HepG2 (cell line): ENCODE results near the gene HMBS. TPM values are rescaled to one million over a fixed set of nuclear protein-coding genes. Genes with fewer than 3 reads are reported as not detected.

Experiments
- CREM ChIP-seq, 2 experiments: sonication (generic) in 1 of 2; formaldehyde crosslinking in 1 of 2; IDR thresholded peaks; 2 replicates each; pipeline versions ENCODE4 v1.4.0 to v1.6.1; 2016 to 2020; ENCODE audit warnings: antibody characterized with exemption in 1 of 2, mild to moderate bottlenecking in 1 of 2, missing genetic modification reagents in 1 of 2
- FOXK2 ChIP-seq: fragments of 450-650 bp; IDR thresholded peaks from 2 replicates; pipeline ENCODE4 v1.6.1; 2016
- IKZF4 ChIP-seq: sonication (generic); formaldehyde crosslinking; IDR thresholded peaks from 2 replicates; pipeline ENCODE4 v1.5.1; 2020; ENCODE audit warnings: borderline replicate concordance, mild to moderate bottlenecking, low read depth, missing genetic modification reagents; ENCODE audit errors: not compliant biosample characterization
- MED1 ChIP-seq: sonication (generic); formaldehyde crosslinking; IDR thresholded peaks from 2 replicates; pipeline ENCODE4 v1.4.0; 2020; ENCODE audit warnings: missing genetic modification reagents
- NR2F1 ChIP-seq, 2 experiments: fragments of 450-650 bp in 1 of 2; formaldehyde crosslinking in 1 of 2; IDR thresholded peaks; 2 replicates each; pipeline versions ENCODE4 v1.5.0 to v1.6.1; 2016 to 2020; ENCODE audit warnings: mild to moderate bottlenecking in 1 of 2, missing compliant biosample characterization in 1 of 2, missing genetic modification reagents in 1 of 2, moderate library complexity in 1 of 2
- RORA ChIP-seq: sonication (generic); formaldehyde crosslinking; IDR thresholded peaks from 2 replicates; pipeline ENCODE4 v1.5.0; 2020; ENCODE audit warnings: mild to moderate bottlenecking, missing genetic modification reagents, moderate library complexity
- SMARCC2 ChIP-seq: fragments of 450-650 bp; IDR thresholded peaks from 2 replicates; pipeline ENCODE4 v1.6.1; 2017; ENCODE audit warnings: antibody characterized with exemption, mild to moderate bottlenecking
- SOX6 ChIP-seq, 2 experiments: fragments of 450-650 bp in 1 of 2; sonication (generic) in 1 of 2; formaldehyde crosslinking in 1 of 2; IDR thresholded peaks; 2 replicates each; pipeline versions ENCODE4 v1.4.0 to v1.6.1; 2017 to 2020; ENCODE audit warnings: antibody characterized with exemption in 1 of 2, mild to moderate bottlenecking in 1 of 2, missing genetic modification reagents in 1 of 2
- THAP9 ChIP-seq: sonication (generic); formaldehyde crosslinking; IDR thresholded peaks from 2 replicates; pipeline ENCODE4; 2020; ENCODE audit warnings: missing genetic modification reagents, mild to moderate bottlenecking, borderline replicate concordance
- ZBTB4 ChIP-seq: sonication (generic); formaldehyde crosslinking; IDR thresholded peaks from 2 replicates; pipeline ENCODE4 v1.4.0; 2020; ENCODE audit warnings: missing genetic modification reagents, mild to moderate bottlenecking, borderline replicate concordance
- ZBTB7B ChIP-seq: sonication (generic); formaldehyde crosslinking; IDR thresholded peaks from 2 replicates; pipeline ENCODE4 v1.4.0; 2020; ENCODE audit warnings: missing genetic modification reagents
- ZNF333 ChIP-seq: sonication (generic); formaldehyde crosslinking; IDR thresholded peaks from 2 replicates; pipeline ENCODE4 v1.4.0; 2020; ENCODE audit warnings: mild to moderate bottlenecking, missing genetic modification reagents, borderline replicate concordance
- ZNF530 ChIP-seq: sonication (generic); formaldehyde crosslinking; IDR thresholded peaks from 2 replicates; pipeline ENCODE4 v1.5.0; 2020; ENCODE audit warnings: low read depth, mild to moderate bottlenecking, missing genetic modification reagents
- ZNF614 ChIP-seq: IDR thresholded peaks from 2 replicates; pipeline ENCODE4 v1.6.1; 2018; ENCODE audit warnings: missing biosample characterization, missing genetic modification reagents, inconsistent platforms, borderline replicate concordance
- ZNF652 ChIP-seq: IDR thresholded peaks from 2 replicates; pipeline ENCODE4 v1.6.1; 2016; ENCODE audit warnings: low read depth, borderline replicate concordance
- ZNF772 ChIP-seq: sonication (generic); formaldehyde crosslinking; IDR thresholded peaks from 2 replicates; pipeline ENCODE4 v1.5.0; 2020; ENCODE audit warnings: mild to moderate bottlenecking, missing genetic modification reagents
- ZNF788 ChIP-seq: sonication (generic); formaldehyde crosslinking; IDR thresholded peaks from 2 replicates; pipeline ENCODE4 v1.5.0; 2020; ENCODE audit warnings: mild to moderate bottlenecking, missing genetic modification reagents, borderline replicate concordance
- ZNF839 ChIP-seq: sonication (generic); formaldehyde crosslinking; IDR thresholded peaks from 2 replicates; pipeline ENCODE4 v1.4.0; 2020; ENCODE audit warnings: missing genetic modification reagents, mild to moderate bottlenecking, borderline replicate concordance
- polyA plus RNA-seq, 8 experiments: library from polyadenylated mRNA; depleted of rRNA in 3 of 8; stranded (reverse) in 7 of 8; unstranded in 1 of 8; fragments of >200 nt; fragmentation: Illumina TruSeq in 4 of 8; extraction: Trizol in 4 of 8; gene quantifications; 2 replicates each; pipeline versions ENCODE4 v1.2.1 to v1.2.3, GENCODE V29; 2011 to 2016; ENCODE audit warnings: low read depth in 4 of 8, missing spikeins in 1 of 8, mixed read lengths in 1 of 8; ENCODE audit not compliant: insufficient read depth in 1 of 8
- total RNA-seq, 5 experiments: library from RNA; depleted of rRNA; stranded (reverse); fragments of >200 nt; fragmentation: Illumina TruSeq; extraction: Trizol; gene quantifications; 2 replicates each; pipeline ENCODE4 v1.2.3, GENCODE V29; 2016; ENCODE audit warnings: low read depth in 1 of 5
- TF ChIP-seq, protein P1 (sequence below): sonication (generic); formaldehyde crosslinking; IDR thresholded peaks from 2 replicates; pipeline ENCODE4 v1.4.0; 2020; ENCODE audit warnings: missing genetic modification reagents
- TF ChIP-seq, protein P2 (sequence below): sonication (generic); formaldehyde crosslinking; IDR thresholded peaks from 2 replicates; pipeline ENCODE4 v1.4.0; 2020; ENCODE audit warnings: missing genetic modification reagents

HMBS gene
- total and polyA plus RNA-seq, 2 of the 13 experiments (the other 11 are each of a cell fraction or from before 2014, with no cell fraction given): 9.4 to 46.9 TPM

- no peak for TF ChIP-seq ZNF652 (CRISPR knock-in tag)
- no peak for TF ChIP-seq THAP9
- TF ChIP-seq, protein P1, sequence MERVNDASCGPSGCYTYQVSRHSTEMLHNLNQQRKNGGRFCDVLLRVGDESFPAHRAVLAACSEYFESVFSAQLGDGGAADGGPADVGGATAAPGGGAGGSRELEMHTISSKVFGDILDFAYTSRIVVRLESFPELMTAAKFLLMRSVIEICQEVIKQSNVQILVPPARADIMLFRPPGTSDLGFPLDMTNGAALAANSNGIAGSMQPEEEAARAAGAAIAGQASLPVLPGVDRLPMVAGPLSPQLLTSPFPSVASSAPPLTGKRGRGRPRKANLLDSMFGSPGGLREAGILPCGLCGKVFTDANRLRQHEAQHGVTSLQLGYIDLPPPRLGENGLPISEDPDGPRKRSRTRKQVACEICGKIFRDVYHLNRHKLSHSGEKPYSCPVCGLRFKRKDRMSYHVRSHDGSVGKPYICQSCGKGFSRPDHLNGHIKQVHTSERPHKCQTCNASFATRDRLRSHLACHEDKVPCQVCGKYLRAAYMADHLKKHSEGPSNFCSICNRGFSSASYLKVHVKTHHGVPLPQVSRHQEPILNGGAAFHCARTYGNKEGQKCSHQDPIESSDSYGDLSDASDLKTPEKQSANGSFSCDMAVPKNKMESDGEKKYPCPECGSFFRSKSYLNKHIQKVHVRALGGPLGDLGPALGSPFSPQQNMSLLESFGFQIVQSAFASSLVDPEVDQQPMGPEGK (CRISPR knock-in tag): peak; percentile 47
- TF ChIP-seq CREM (IDR thresholded peaks at IDR 0.05): peak; percentile 24; the same call in 1 of the 2 replicates
- no peak for TF ChIP-seq CREM (CRISPR knock-in tag; IDR thresholded peaks at IDR 0.05)
- peak in 1 of 2 experiments; percentile 38; a peak in 1 of 4 replicates for TF ChIP-seq NR2F1 (CRISPR knock-in tag; IDR thresholded peaks at IDR 0.05)
- TF ChIP-seq ZNF614 (CRISPR knock-in tag): no peak
- TF ChIP-seq MED1 (CRISPR knock-in tag): peak; percentile 25; the same call in 1 of the 2 replicates
- TF ChIP-seq ZNF839 (CRISPR knock-in tag): no peak
- TF ChIP-seq, protein P2, sequence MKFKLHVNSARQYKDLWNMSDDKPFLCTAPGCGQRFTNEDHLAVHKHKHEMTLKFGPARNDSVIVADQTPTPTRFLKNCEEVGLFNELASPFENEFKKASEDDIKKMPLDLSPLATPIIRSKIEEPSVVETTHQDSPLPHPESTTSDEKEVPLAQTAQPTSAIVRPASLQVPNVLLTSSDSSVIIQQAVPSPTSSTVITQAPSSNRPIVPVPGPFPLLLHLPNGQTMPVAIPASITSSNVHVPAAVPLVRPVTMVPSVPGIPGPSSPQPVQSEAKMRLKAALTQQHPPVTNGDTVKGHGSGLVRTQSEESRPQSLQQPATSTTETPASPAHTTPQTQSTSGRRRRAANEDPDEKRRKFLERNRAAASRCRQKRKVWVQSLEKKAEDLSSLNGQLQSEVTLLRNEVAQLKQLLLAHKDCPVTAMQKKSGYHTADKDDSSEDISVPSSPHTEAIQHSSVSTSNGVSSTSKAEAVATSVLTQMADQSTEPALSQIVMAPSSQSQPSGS: peak; percentile 21; the same call in 1 of the 2 replicates
- 0 out of 2 replicates have a peak, but pooled peaks have one; percentile 36 for TF ChIP-seq ZBTB7B
- no peak for TF ChIP-seq ZNF772
- TF ChIP-seq ZNF788 (CRISPR knock-in tag): no peak
- TF ChIP-seq RORA (CRISPR knock-in tag): no peak
- TF ChIP-seq ZBTB4 (CRISPR knock-in tag): no peak
- no peak for TF ChIP-seq ZNF333 (CRISPR knock-in tag)
- no peak for TF ChIP-seq SMARCC2
- TF ChIP-seq FOXK2: no peak
- TF ChIP-seq IKZF4: no peak
- TF ChIP-seq SOX6 (IDR thresholded peaks at IDR 0.05): no peak
- TF ChIP-seq SOX6 (CRISPR knock-in tag; IDR thresholded peaks at IDR 0.05): peak; percentile 41; the same call in 1 of the 2 replicates
- no peak for TF ChIP-seq ZNF530 (CRISPR knock-in tag)
Observed at GRCh38 chr11:119130662-119131061, 46.0 kb downstream of the HMBS start (continued).
